ENCODE results near the gene SCT. TPM values are rescaled to one million over a fixed set of nuclear protein-coding genes. Genes with fewer than 3 reads are reported as not detected.
"Not testable (repeated sequence)": the region's sequence is repeated elsewhere in the genome, so short reads cannot be mapped to it uniquely, and the experiment has no call there.

The SCT gene
- total RNA-seq, 1 experiment from 2014 or later = not detected

- ChIA-PET POLR2A (ENCODE audit: low non-redundant PET) (no interaction called here), CTCF (no interaction called here)
- no TSS peak for BruUV-seq (replicated peaks)
- peaks cover 3% of the 10 kb centered on the region for H3K36me3 ChIP-seq (ENCODE audit: insufficient read depth, low read length, poor library complexity, severe bottlenecking)
- intact Hi-C loops (cut with micrococcal nuclease; ENCODE audit: unreplicated experiment) = no loop called here
- no peak overlapping the region for H3K27ac ChIP-seq (ENCODE audit: low read depth, low read length, poor library complexity, severe bottlenecking)
- no peaks in the 10 kb centered on the region for H3K9me3 ChIP-seq (ENCODE audit: low read depth, low read length, poor library complexity, severe bottlenecking)
- DNase-seq (ENCODE audit: low spot score) = no peak
- H3K4me3 ChIP-seq (ENCODE audit: low read depth, low read length, poor library complexity, severe bottlenecking) = no peak overlapping the region
- no peaks in the 10 kb centered on the region for H3K27me3 ChIP-seq (replicated peaks; ENCODE audit: insufficient read depth, low read depth, low read length, poor library complexity)
- peaks cover under 1% of the 10 kb centered on the region for H3K4me1 ChIP-seq (ENCODE audit: insufficient read depth, low read length, poor library complexity, severe bottlenecking)
- no peak for TF ChIP-seq EZH2 (IDR thresholded peaks at IDR 0.05; ENCODE audit: borderline replicate concordance, low read depth, low read length, poor library complexity, severe bottlenecking)
- no peak for TF ChIP-seq CTCF (conservative IDR thresholded peaks at IDR 0.05; ENCODE audit: low read depth, low read length)
Observed at GRCh38 chr11:655036-655726, 28.2 kb upstream of the SCT start.

GRCh38 chr11:654444-654843 lies 27.5 kb upstream of the SCT start:
- intact Hi-C loops (cut with micrococcal nuclease; ENCODE audit: unreplicated experiment); CTCF ChIA-PET; BruUV-seq (replicated peaks); H3K4me3 ChIP-seq (ENCODE audit: low read depth, low read length, poor library complexity, severe bottlenecking); POLR2A ChIA-PET (ENCODE audit: low non-redundant PET); H3K4me1 ChIP-seq (ENCODE audit: insufficient read depth, low read length, poor library complexity, severe bottlenecking); H3K9me3 ChIP-seq (ENCODE audit: low read depth, low read length, poor library complexity, severe bottlenecking); H3K36me3 ChIP-seq (ENCODE audit: insufficient read depth, low read length, poor library complexity, severe bottlenecking); H3K27me3 ChIP-seq (replicated peaks; ENCODE audit: insufficient read depth, low read depth, low read length, poor library complexity); DNase-seq (ENCODE audit: low spot score); H3K27ac ChIP-seq (ENCODE audit: low read depth, low read length, poor library complexity, severe bottlenecking): not testable (repeated sequence)

- no peaks in the 10 kb centered on the region for H3K27me3 ChIP-seq (replicated peaks; ENCODE audit: insufficient read depth, low read depth, low read length, poor library complexity)
- BruUV-seq (replicated peaks) = no TSS peak
- no peak overlapping the region for H3K27ac ChIP-seq (ENCODE audit: low read depth, low read length, poor library complexity, severe bottlenecking)
- no peak overlapping the region for H3K4me3 ChIP-seq (ENCODE audit: low read depth, low read length, poor library complexity, severe bottlenecking)
- DNase-seq (ENCODE audit: low spot score) = no peak
- no peaks in the 10 kb centered on the region for H3K9me3 ChIP-seq (ENCODE audit: low read depth, low read length, poor library complexity, severe bottlenecking)
- ChIA-PET CTCF (no interaction called here), POLR2A (ENCODE audit: low non-redundant PET) (no interaction called here)
- no peaks in the 10 kb centered on the region for H3K4me1 ChIP-seq (ENCODE audit: insufficient read depth, low read length, poor library complexity, severe bottlenecking)
- peaks cover 3% of the 10 kb centered on the region for H3K36me3 ChIP-seq (ENCODE audit: insufficient read depth, low read length, poor library complexity, severe bottlenecking)
- intact Hi-C loops (cut with micrococcal nuclease; ENCODE audit: unreplicated experiment) = no loop called here
- TF ChIP-seq EZH2 (IDR thresholded peaks at IDR 0.05; ENCODE audit: borderline replicate concordance, low read depth, low read length, poor library complexity, severe bottlenecking) (no peak), CTCF (conservative IDR thresholded peaks at IDR 0.05; ENCODE audit: low read depth, low read length) (no peak)
Observed at GRCh38 chr11:653837-654236, 26.9 kb upstream of the SCT start.

- H3K4me3 ChIP-seq (ENCODE audit: low read depth, low read length, poor library complexity, severe bottlenecking); H3K27me3 ChIP-seq (replicated peaks; ENCODE audit: insufficient read depth, low read depth, low read length, poor library complexity); CTCF ChIA-PET; H3K36me3 ChIP-seq (ENCODE audit: insufficient read depth, low read length, poor library complexity, severe bottlenecking); DNase-seq (ENCODE audit: low spot score); H3K4me1 ChIP-seq (ENCODE audit: insufficient read depth, low read length, poor library complexity, severe bottlenecking); BruUV-seq (replicated peaks); intact Hi-C loops (cut with micrococcal nuclease; ENCODE audit: unreplicated experiment); H3K27ac ChIP-seq (ENCODE audit: low read depth, low read length, poor library complexity, severe bottlenecking); H3K9me3 ChIP-seq (ENCODE audit: low read depth, low read length, poor library complexity, severe bottlenecking); POLR2A ChIA-PET (ENCODE audit: low non-redundant PET): not testable (repeated sequence)
Observed at GRCh38 chr11:653136-653535, 26.2 kb upstream of the SCT start.
